ENCODE data around the gene PEMT.
"Not testable (repeated sequence)": the region's sequence is repeated elsewhere in the genome, so short reads cannot be mapped to it uniquely, and the experiment has no call there.

Gene PEMT

DNA sequence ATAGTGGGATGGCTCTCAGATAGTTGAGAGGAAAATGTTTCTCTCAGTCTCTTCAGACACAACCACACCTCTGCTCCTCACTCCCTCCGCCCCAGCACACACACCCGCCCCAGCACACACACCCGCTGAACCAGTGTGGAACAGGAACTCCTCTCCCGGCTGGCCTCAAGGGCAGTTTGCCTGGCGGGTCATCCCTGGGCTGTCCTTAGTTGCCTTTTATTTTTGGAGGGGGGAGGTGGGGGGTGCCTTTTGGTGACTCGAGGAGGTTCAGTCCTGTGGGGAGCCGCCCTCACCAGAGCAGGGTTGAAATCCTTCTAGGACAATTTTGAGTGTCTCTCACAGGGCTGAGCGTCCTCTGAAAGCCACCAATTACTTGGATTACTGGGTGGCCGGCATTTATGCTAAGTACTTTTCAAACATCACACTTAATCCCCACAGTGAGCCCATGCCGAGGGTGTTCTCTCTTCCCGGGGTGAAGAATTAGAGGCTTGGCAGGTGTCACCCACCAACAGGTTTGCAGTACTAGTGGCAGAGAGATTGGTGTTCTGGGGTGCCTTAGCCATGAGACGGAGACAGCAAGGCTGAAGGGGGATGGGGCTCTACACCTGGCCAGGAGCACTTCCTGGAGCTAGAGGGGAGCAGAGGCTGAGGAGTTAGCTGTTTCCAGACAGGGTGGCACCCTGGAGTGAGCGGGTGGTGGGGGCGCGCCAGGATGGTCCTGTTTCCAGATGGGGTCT is 98.1 kb downstream of the PEMT start:
- in situ Hi-C loops (cut with MboI; ENCODE audit: low sequenced_read_pairs), result no loop called here

DNA sequence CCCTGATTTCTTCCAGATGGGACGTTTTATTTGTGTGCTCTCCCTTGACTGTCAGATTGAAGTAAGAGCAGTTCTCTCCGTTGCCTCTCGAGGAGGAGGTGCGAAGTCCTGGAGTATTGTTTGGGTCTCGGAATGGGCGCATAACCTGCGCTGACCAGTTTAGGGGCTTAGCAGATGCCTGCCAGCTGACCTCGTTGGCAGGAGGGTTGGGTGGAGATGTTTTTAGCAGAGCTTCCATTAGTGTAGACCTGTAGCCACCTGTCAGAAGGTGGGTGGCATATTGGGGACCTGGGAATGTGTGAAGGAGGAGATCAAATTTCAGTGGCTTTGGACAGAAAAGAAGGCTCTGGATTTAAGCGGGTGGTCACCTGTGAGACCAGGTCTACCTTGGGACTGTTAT is 98.9 kb downstream of the PEMT start:
- in situ Hi-C loops (cut with MboI; ENCODE audit: low sequenced_read_pairs), result no loop called here

DNA sequence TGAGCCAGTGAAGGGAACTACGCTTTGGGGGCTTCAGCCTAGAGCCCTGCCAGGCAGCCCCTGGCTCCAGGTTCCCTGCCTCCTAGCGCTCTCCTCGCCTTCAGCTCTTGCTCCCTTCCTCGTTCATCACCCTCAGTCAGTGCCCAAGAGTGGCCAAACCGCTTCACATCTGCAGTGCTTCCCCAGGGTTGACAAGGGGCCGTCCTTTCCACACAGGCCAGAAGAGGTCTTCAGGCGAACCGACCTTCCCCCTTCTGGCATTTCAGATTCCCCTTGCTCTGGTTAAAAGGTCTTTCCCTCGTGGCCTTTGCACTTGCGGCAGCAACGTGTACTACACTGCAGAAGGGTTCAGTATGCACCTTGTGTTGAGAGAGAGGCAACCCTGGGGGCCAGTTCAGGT is 99.4 kb downstream of the PEMT start:
- in situ Hi-C loops (cut with MboI; ENCODE audit: low sequenced_read_pairs), result no loop called here

DNA sequence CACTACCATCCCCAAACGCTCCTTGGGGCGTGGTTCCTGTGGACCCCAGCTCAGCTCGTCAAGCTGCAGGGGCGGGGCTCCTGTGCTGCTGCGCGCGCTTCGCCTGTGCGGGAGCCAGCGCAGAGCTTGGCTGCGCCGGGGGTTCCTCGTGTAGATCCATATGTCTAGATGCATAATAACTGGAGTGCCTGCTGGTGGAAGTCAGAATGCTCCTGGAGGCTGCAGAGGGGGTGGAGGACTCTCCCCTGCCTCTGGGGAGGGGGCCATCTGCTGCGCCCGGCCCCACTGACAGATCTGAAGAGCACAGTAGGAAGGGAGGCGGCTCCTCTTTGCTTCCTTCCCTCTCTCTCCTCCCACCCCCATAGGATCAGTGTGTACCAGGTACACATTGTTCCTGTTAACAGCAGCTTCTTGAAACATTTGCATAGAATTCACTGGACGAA is 99.9 kb downstream of the PEMT start:
- in situ Hi-C loops (cut with MboI; ENCODE audit: low sequenced_read_pairs), result no loop called here

DNA sequence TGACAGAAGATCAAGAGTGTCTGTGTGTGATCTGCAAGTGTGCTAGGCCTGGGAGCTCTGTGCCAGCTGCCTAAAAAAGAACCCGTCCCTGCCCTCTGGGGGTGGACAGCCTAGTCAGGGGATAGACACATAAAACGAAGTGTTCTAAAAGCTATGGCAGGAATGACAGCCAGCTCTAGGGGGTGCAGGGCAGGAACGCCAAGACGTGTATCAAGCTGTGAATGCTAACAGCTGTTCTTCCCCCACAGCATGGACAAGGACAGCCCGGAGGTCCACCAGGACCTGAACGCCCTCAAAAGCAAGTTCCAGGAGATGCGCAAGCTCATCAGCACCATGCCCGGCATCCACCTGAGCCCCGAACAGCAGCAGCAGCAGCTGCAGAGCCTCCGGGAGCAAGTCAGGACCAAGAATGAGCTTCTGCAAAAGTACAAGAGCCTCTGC is 100.5 kb downstream of the PEMT start:
- in situ Hi-C loops (cut with MboI; ENCODE audit: low sequenced_read_pairs), result no loop called here

DNA sequence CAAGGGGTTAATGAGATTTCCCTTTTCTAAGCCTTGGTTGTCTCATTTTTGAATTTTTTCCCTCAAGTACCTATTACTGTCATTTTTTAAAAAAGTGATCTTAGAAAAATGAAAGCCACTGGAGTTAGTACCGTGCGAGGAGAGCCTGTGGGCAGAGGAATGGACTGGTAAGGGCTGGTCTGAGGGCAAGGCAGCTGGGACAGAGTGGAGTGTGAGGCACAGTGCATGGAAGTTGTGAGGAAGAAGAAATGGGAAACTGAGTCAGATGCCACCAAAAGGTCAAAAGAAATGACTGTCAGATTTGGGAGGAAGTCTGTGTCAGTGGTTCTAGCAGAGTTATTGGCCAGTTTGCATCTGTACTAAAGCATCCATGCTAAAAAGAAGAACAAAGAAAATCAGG is 103.5 kb downstream of the PEMT start:
- in situ Hi-C loops (cut with MboI; ENCODE audit: low sequenced_read_pairs), result no loop called here

DNA sequence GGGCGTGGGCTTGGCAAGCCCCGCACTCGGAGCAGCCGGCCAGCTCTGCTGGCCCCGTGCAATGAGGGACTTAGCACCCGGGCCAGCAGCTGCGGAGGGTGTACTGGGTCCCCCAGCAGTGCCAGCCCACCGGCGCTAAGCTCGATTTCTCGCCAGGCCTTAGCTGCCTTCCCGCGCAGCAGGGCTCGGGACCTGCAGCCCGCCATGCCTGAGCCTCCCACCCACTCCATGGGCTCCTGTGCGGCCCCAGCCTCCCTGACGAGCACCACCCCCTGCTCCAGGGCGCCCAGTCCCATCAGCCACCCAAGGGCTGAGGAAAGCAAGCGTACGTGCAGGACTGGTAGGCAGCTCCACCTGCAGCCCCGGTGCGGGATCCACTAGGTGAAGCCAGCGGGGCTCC is 105.1 kb downstream of the PEMT start:
- in situ Hi-C loops (cut with MboI; ENCODE audit: low sequenced_read_pairs), result not testable (repeated sequence)

DNA sequence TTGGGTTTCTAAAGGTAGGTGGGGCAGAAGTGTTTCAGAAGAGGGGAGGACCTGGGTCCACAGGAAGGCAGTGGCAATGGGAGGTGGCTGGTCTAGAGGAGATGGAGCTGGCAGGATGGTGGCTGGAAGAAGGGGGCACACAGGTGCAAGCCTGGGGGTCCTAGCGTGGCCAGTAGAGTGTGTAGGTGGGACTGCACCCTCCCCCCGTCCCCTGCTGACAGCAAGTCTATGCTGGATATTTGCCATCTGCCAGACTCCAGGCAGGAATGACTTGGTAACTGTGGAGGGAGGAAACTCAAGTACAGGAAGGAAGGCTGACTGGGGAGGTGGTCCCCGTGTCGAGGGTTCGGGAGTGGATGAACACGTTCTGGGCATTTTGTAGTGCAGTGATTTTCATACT is 106.1 kb downstream of the PEMT start:
- in situ Hi-C loops (cut with MboI; ENCODE audit: low sequenced_read_pairs), result no loop called here

DNA sequence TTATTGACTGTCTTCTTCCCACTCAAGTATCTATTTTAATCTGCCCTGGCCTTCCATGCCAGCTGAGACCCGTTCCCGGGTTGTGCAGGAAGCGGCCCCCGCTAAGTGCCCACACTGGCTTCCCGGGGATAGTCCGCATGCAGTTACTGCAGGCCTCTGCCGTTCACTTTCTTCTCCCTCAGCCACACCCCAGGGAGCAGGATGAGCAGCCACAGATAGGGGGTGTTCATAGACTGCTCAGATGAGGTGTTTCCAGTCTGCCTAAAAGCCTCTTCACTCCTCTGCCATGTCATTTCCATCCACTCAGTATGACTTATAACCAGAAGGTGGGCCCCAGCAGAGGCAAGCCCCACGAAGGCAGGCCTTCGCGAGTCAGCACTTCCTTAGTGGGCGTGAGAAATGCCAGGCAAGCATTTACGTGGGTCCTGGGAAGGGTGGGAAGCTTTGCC is 107.0 kb downstream of the PEMT start:
- in situ Hi-C loops (cut with MboI; ENCODE audit: low sequenced_read_pairs), result no loop called here

DNA sequence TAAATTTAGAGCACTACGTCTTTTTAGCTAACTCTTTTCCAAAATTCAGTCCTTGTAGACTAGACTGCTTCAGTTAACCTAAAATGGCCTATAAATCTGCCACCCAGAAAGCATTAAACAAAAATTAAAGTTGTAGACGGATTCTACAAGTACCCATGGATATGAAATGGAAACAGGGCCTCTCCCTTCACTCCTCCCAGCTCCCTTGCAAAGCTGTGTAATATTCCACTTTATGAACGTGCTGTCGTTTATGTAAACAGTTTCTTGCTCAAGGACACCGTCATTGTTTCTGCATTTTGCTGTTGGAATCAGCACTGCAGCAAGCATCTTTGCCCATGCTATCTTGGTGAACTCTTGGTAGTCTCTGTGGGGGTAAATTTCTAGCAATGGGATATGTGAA is 109.6 kb downstream of the PEMT start:
- in situ Hi-C loops (cut with MboI; ENCODE audit: low sequenced_read_pairs), result no loop called here

DNA sequence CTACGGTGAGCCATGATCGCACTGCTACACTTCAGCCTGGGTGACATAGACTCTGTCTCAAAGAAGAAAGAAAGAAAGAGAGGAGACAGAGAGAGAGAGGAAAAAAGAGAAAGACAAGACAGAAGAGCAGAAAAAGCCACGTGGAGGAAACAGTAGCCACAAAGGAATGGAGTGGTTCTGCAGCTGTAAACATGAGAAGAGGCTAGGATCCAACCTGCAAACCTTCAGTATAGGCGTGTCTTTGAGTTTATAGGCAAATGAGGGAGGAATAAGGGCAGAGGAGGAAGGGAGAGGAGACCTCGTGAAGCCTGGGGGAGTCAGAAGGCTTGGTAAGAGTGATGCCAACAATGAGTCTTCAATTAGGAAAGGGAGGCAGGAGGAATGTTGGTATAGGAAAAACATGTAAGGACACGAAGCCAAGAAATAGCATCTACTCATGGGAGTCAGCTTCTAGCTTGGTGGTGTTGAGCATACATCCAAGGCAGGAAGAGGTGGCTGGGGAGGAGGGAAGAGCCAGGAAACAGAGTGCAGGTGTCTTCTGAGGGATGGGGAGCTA is 110.8 kb downstream of the PEMT start:
- in situ Hi-C loops (cut with MboI; ENCODE audit: low sequenced_read_pairs), result no loop called here

DNA sequence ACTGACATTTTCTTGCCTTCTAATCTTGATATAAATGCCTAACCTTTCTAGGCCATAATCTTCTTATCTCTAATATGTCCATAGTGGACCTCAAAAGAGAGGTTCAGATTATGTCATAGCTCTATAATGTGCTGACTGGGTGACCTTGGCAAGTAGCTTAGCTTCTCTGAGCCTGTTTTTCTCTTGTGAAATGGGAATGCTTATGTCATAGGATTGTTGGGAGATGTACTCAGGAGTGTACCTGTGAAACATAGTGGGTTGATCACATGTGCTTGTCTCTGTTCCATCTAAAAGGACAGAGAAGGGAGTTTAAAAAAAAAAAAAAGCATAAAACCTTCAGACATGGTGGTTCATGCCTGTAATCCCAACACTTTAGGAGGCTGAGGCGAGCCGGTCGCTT is 112.3 kb downstream of the PEMT start:
- in situ Hi-C loops (cut with MboI; ENCODE audit: low sequenced_read_pairs), result no loop called here

DNA sequence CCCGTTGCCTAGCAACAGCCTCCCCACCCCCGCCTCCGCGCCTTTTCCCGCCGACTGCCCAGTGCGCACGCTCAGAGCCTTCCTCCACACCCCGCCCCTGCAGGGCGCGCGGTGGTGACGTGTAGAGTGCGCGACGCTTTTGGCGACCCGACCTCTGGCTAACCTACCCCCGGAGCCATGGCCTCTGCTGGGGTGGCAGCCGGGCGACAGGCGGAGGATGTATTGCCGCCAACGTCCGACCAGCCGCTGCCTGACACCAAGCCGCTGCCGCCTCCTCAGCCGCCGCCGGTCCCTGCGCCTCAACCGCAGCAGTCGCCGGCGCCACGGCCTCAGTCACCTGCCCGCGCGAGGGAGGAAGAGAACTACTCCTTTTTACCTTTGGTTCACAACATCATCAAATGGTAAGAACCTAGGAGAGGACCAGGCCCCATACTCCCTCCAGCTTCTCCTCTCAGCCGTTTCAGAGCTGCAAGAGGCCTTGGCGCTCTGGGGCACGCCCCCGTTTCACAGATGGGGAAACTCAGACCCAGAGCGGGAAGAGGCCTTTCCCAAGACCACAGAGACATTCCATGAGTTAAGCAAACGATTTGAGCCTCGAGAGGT is 114.5 kb downstream of the PEMT start, which contains the start of gene MED9:
Gene MED9, plus strand, starts transcription at position 136 of the 603 bp plus-strand sequence. Its CDS starts 42 bp downstream, at position 178.
- in situ Hi-C loops (cut with MboI; ENCODE audit: low sequenced_read_pairs), result no loop called here

DNA sequence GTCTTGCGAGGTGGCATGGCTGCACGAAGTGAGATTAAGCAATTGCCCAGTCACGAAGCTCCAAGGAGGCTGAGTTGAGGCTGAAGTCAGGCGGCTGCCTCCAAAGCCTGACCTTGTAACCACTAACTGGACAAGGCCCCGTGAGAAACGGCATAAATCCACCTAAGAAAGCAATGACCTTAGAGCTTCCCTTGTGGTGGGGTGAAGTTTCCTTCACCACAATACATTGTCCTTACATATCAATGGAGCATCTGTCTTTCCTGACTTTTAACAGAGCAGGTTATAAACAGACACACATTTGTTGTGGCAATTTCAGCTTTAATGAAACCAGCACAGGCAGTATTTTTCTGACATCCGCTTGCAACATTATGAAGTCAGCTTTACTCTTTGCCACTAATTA is 117.2 kb downstream of the PEMT start:
- in situ Hi-C loops (cut with MboI; ENCODE audit: low sequenced_read_pairs), result no loop called here

DNA sequence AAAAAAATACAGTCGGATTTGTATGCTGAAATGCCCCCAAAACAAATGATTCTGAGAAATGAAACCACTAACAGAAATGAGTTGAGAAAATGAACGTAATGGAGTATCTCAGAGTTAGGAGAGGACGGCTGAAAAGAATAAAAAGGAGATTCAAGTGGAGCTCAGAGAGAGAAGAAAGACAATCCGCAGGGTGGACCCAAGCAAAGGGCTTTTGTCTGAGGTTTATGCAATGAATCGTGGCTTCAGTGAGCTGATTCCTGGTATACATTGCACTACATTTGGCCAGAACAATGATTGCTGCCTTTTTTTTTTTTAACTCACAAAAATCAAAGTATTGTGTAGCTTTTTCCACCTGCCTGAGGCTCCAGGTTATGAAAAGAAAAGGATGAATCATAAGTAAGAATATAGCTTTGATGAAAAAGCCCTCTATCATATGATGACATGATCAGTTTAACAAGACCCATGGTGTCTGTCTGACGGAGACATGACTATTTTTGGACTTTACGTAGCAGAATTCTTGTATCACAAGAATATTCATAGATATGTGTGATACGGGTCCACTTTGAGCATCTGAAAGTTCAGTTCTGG is 119.1 kb downstream of the PEMT start:
- in situ Hi-C loops (cut with MboI; ENCODE audit: low sequenced_read_pairs), result no loop called here

DNA sequence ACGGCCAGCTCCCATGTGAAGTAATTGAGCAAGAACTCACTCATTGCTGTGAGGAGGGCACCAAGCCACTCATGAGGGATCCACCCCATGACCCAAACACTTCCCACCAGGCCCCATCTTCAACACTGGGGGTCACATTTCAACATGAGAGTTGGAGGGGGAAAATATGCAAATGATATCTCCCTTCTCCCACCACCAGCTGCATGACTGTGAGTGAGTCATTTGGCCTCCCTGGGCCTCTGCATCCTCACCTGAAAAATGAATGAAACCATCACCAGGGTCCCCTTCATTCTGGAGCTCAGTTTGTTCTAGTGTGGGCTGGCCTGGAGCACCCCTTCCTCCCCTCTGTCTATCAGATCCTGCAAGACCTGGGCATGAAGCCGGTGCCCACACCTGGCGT is 121.5 kb downstream of the PEMT start:
- in situ Hi-C loops (cut with MboI; ENCODE audit: low sequenced_read_pairs), result no loop called here

DNA sequence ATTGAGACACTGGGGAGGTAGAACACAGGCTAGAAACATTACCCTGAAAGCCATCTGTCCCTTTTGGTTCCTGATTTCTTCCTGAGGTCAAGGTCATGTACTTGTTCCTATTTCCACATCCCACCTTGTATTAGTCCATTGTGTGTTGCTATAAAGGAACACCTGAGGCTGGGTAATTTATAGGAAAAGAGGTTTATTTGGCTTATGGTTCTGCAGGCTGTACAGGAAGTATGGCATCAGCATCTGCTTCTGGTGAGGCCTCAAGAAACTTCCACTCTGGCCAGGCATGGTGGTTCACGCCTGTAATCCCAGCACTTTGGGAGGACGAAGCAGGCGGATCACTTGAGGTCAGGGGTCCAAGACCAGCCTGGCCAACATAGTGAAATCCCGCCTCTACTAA is 122.2 kb downstream of the PEMT start:
- in situ Hi-C loops (cut with MboI; ENCODE audit: low sequenced_read_pairs), result no loop called here

DNA sequence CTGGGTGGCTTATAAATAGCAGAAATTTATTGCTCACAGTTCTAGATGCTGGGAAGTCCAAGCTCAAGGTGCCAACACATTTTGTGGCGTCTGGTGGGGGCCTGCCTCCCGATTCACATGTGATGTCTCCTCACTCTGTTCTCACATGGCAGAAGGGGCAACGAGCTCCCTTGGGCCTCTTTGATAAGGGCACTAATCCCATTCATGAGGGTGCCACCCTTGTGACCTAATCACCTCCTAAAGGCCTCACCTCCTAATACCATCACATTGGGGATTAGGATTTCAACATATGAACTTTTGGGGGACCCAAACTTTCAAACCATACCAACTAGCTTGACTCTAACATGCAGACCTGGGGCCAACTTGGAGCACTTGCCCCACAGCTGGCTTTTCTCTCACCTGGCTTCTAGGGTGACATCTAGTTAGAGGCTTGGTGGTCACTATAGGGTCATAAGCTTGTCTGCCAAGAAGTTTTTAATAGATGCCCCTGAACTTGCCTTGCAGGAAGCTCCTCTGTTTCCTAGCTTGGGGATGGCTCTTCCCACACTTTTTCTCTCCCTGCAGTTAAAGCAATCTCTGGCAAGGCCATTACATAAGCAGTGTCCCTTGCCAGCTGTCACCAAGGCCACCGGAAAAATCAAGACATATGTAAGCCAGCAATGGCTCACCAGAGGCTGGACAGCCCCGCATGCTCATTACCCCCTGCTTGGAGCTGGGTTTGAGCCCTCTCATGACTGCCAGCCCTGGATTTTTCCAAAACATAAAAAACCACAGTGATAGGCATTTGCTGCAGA is 123.1 kb downstream of the PEMT start:
- in situ Hi-C loops (cut with MboI; ENCODE audit: low sequenced_read_pairs), result no loop called here

DNA sequence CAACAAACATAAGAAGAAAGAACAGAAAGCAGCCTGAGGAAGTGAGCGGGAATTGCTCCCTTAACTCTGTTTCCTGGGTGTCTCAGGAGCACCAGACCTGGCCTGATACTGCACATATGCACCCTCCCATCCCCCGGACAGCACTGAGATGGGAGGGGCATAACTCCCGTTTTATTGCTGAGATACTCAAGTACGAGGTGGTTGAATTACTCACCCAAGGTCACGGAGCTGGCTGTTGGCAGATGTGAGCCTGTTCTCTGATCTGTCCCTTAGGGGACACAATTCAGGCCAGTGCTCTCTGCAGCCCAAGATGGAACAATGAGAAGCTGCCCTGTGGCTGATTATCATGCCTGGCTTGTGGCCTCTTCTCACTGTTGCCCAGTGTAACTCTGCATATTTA is 123.8 kb downstream of the PEMT start:
- in situ Hi-C loops (cut with MboI; ENCODE audit: low sequenced_read_pairs), result no loop called here

DNA sequence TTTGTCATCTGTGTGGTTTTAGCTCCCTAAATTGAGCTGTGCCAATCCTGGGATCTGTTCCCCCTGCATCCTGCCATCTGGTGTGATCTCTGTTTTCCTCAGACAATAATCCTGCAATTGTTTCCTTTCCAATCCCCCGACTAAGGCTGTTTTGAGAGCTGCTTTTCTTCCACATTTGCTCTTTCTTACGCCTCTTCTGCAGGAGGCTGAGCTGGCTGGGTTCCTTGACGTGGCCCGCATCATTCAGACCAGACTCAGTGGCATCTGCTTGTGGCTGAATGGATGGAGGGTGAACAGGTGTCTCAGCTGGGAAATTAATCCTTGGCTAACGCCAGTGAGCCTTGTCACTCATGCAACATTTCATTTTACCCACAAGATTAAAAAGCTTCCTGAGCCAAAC is 124.5 kb downstream of the PEMT start:
- in situ Hi-C loops (cut with MboI; ENCODE audit: low sequenced_read_pairs), result no loop called here

DNA sequence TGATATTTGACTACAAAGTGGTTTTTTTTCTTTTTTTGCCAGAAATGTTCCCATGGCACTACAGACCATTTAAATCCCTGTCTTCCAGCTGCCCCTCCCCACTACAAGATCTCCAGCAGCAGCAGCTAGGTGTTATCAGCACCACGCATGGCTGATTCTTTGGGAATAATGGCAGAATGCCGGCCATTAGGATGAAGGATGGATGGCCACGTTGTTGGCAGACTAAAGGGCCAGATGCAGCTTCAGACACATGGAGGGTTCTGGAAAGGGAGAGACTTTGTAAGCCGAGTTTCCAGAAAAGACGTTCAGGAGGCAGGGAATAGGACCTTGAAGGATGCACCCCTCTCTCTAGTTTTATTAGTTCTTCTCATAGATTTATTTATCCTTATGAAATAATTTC is 125.0 kb downstream of the PEMT start:
- in situ Hi-C loops (cut with MboI; ENCODE audit: low sequenced_read_pairs), result no loop called here

All from hTERT RPE-1 (cell line).